H54 (cell line): ENCODE data around the gene CDH26.

Experiments
- DNase-seq: peaks from one replicate; pipeline ENCODE4 v3.0.0; 2011; ENCODE audit warnings: low spot score, mixed read lengths; ENCODE audit not compliant: insufficient read length
- FAIRE-seq: peaks from 3 replicates; lab custom pipeline; 2011; peaks lifted over from hg19 to GRCh38; lab: Jason Lieb, UNC
- POLR2A ChIP-seq: IDR thresholded peaks from 2 replicates; pipeline ENCODE4 v1.6.1; 2011; ENCODE audit warnings: low read depth, mild to moderate bottlenecking, low read length

The CDH26 gene

DNA sequence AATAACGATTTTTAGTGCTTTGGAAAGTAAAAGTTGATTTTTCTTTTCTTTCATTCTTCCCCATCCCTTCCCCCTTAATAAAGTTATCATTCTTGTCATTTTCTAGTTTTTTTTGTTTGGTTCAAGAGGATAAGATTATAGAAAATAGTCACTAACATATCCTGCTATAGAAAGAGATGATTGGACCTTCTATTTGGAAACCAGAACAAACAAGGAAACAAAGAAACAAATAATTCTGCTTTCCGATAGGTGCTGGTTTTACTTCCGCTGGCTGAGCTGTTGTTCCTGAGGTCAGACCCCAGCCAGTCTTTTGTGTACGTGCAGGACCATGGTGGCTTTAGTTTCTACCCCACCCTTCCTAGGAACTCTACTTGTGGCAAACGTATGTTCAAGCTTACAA is at the start of gene CDH26:
Gene CDH26 (plus strand): TSS at position 301 of the 400 bp plus-strand sequence. CDS start 304 bp downstream, outside the sequence.
- no peak for FAIRE-seq
- TF ChIP-seq POLR2A = no peak
- DNase-seq = no peak

DNA sequence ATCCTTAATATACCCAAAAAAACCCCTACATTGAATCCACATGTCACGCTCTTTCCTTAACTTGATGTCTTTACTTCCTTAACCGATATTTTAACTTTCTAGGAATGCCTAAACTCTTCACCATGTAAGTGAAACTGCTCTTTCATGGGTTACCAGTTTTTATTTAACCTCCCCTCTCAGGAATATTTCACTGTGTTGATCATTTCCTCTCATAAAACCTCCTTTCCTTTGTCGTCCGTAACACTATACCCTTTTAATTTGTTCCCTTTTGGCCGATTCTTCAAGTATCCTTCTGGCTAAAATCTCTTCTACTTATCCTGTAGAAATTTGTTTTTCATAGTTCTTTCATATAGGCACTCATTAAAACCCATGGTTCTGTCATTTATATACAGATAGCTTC is 49.4 kb upstream of the CDH26 start:
- TF ChIP-seq POLR2A = no peak
- FAIRE-seq (no peak), DNase-seq (no peak)

DNA sequence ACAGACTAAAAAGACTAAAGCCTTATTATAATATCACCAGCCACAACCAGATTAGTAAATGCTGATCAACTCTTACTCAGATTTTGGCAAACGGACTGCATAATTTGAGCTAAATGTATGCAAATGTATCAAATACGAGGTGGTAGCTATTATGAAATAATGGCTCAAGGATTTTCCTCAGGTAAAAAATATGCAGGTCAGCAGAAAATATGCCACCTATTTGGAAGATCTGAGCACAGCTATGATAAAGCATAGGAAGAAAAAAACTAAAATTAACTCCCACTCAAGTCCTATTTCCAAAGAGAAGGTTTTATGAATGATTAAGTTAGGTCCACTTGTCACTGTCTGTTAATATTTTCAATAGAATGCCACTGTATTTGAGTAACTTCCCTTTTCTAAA is 47.2 kb upstream of the CDH26 start:
- FAIRE-seq (no peak), DNase-seq (no peak)
- TF ChIP-seq POLR2A = no peak

DNA sequence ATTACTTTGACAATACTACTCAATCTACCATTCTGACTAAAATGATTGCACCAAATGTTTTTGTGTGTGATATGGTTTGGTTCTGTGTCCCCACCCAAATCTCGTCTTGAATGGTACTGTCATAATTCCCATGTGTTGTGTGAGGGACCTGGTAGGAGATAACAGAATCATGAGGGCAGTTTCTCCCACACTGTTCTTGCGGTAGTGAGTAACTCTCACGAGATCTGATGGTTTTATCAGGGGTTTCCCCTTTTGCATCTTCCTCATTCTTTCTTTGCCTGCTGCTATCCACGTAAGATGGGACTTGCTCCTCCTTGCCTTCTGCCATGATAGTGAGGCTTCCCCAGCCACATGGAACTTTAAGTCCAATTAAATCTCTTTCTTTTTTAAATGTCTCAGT is 45.6 kb upstream of the CDH26 start:
- TF ChIP-seq POLR2A = no peak
- FAIRE-seq = no peak

DNA sequence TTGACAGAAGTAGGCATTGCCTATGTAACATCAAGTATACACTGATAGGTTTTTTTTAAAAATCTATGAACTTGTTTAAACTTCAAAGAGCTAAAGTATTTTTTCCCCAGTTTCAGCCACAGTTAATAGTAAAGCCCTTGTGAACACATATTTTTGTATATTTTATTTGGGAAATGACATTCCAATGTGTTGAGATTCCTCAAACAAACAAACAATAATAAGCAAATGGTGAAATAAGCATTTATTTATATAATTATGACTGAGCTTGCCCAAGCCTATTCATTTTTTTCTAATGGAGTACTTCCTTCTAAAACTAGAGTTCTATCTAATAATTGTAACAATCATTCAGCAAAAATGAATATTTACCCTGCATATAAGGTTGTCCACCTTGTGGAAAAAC is 37.3 kb upstream of the CDH26 start:
- no peak for FAIRE-seq
- no peak for DNase-seq
- TF ChIP-seq POLR2A = no peak

More for the DNA sequence above, 45.6 kb upstream of the CDH26 start:
- no peak for DNase-seq

DNA sequence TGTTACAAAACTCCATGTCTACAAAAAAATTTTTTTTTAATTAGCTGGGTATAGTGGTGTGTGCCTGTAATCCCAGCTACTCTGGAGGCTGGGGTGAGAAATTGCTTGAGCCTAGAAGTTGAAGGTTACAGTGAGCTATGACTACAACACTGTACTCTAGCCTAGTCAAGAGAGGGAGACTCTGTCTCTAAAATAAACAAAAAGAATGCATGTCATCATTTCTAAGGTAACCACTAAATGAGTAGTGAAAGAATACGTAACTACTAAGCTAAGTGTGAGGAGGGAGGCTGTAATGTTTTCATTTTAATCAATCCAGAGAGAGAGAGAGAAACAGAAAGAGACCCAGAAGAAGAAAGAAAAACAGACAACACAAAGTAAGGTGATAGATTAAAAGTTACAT is 34.7 kb upstream of the CDH26 start:
- DNase-seq = no peak
- TF ChIP-seq POLR2A = no peak
- FAIRE-seq = no peak

DNA sequence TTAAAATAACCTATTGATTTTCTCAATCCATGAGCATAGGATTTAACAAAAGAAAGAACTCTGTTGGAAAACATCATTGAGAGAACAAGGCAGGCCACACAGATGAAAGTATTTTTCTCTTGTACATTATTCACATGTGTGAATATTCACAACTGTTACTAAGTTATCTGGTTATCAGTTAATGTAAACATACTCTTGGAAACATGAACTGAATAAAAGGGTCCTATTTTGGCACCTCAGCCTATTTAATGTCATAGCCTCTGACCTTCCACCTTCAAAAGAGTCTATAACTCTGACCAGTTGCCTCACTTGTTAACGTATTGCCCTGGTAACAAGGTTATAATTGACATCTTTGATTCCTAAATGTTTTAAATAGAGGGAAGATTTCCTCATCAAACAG is 32.9 kb upstream of the CDH26 start:
- no peak for FAIRE-seq
- DNase-seq = no peak
- TF ChIP-seq POLR2A = no peak

DNA sequence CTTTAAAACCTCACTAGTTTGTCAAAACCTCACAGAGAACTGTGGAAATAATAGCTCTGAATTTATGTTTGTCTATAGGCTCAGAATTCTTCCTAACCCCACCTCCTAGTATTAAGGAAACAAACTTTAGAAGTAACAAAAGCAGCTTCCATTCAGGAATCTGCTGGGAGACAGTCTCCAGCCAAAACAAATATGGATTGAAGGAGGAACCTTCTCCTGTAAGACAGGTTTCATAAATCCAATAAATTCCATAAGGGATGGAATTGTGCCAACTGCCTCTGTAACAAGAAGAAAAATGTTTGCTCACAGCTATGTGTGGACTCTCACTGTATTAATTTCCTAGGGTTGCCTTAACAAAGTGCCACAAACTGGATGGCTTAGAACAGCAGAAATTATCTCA is 32.3 kb upstream of the CDH26 start:
- DNase-seq = no peak
- FAIRE-seq = no peak
- no peak for TF ChIP-seq POLR2A

DNA sequence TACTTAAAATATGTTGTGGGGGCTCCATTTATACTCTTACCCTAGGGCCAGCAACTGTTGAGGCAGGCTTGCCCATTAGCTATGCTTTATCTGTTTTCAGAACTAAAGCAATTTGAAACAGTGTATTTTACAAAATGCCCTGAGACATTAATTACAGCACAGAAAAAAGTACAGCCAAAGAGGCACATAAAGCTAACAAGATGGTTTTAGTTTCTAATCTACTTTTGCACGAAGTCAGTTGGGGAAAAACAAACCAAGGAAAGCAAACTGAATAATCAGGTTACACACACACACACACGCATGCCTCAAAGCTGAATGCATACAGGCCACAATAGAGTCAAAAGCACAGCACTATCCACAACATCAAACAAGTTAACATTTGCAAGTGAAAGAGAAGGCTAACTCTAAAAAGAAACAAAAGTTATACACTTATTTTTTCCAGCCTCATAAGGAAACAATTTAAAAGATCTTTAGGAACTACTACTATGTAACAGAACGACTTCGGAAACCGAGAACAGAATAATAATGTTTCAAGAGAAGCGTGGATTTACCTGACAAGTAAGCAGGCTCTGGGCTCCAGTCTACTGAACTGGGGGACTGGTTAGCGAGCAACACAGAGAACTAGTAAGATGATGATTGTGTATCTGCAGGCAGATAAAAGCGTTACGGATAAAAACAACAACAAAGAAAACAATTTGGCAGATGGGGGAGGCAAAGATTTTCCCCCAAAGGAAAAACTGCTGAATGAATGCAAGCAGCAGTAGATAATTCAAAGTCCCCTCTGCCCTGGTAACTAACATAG is 26.5 kb upstream of the CDH26 start:
- FAIRE-seq (no peak), DNase-seq (no peak)
- no peak for TF ChIP-seq POLR2A

DNA sequence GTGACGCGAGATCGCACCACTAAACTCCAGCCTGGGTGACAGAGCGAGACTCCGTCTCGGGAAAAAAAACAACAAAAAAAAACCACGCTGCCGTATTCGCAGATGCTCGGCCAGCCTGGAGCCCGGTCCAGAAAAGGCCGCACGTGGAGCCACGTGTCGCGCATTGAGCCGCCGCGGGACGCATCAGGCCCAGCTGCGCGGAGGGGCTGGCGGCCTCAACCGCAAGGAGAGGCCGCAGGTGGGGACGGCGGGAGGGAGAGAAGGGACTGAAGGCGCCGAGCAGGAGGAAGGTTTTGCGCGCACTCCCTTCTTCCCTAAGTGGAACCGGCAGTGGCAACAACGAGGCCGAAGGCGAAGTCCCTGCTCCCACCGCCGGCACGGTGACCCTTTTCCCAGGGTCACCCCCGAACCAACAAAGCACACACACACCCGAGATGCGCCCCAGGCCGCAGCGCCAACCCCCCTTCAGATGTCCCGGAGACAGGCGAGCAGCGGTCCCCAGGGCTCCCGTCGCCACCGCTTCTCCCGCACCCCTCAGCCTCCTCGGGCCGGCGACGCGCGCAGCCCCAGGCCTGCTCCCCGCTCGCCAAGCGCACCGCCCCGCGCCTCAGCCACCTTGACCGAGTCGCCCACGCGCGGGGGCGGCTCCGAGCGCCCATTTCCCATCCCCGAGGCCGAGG is 25.5 kb upstream of the CDH26 start:
- TF ChIP-seq POLR2A = no peak
- no peak for DNase-seq
- no peak for FAIRE-seq

DNA sequence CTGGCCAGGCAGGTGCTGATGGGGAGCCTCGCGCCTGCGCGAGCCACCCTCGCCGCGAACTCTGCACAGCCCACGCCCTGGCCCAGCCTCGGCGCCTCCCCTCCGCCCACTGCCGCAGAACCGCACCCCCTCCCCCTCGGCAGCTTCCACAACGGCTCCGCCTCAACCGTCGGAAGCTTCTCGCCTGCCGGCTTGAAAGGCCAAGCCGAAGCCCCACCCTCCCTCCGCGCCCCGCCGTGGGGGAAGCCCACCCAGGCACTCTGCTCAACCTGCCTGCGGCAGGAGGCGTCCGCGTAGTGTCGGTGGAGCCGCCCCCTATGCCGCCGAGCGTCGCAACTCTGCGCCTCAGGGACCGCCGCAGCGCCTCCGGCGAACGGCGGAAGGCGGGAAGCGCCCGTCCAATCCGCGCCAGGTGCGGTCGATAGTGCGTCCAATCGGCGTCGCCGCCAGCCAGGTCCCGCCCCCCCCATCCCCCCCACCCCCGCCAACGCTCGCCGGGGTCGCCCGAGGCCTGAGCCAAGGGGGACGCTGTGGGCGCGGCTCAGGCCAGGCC is 24.9 kb upstream of the CDH26 start, which contains the start of gene SYCP2:
Gene SYCP2 (minus strand): TSS at position 342 of the 553 bp plus-strand sequence. CDS start 11,224 bp downstream, outside the sequence.
- no peak for FAIRE-seq
- no peak for DNase-seq
- TF ChIP-seq POLR2A = no peak

DNA sequence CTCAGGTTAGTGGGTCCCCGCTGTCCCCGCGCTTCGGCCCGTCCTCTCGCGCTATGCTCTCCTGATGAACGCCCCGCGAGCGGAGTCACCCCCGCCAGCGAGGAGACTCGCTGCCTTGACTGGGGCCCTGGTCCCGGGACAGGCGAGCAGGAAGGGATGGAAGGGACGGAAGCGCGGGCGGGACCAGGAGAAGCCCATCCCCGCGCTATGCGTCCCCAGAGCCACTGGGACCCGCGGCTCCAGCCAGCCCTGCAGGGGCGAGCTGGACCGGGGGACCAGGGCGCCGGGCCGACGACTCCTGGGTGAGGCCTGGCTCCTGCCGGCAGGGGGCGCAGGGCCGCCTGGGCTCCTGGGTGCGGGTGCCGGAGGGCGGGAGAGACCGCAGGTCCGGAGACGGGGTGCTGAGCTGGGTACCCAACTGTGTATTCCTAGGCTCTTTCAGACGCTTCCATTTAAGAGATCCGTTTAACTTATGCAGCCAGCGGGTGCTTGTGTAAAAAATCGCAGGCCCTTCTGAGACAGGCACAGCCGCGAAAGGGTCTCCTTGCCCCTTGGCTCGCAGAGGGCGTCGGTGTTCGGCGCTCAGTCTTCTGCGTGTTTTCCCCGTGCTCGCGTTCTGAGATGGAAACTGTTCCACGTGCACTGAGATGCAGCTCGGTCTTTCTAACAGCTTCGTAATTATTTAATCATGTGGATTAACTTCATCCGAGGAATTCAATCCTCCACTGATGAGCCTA is 24.2 kb upstream of the CDH26 start:
- 0 out of 2 replicates have a peak, but pooled peaks have one; percentile 17 for TF ChIP-seq POLR2A
- DNase-seq (peak; percentile 86), FAIRE-seq (no peak)

DNA sequence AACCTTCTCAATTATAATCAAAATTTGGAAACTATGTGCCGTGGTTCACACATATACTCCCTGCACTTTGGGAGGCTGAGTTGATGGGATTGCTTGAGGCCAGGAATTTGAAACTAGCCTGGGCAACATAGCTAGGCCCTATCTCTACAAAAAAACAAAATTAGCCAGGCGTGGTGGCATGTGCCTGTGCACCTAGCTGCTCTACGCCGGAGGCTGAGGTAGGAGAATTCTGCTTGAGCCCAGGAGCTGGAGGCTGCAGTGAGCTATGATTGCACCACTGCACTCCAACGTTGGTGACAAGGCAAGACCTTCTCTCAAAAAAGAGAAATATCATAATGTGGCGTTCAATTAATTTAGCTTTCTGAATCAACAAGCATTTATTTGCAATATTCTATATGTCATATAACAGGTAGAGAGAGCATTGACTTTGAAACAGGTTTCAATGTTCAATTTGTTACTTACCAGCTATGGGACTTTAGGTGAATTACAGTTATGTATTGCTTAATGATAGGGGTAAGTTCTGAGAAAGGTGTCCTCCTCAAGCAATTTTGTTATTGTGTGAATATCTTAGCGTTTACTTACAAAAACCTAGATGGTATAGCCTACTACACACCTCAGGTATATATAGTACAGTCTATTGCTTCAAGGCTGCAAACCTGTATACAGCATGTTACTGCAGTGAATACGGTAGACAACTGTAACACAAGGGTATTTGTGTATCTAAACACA is 22.6 kb upstream of the CDH26 start:
- no peak for TF ChIP-seq POLR2A
- no peak for DNase-seq
- FAIRE-seq = no peak
